Endothelial cell of umbilical vein (primary cell): ENCODE measurements around the gene ANKFN1.

ENCODE experiments used
- CTCF ChIP-seq, 2 donors: IDR thresholded peaks; 1 replicate in 1 of 2; 2 replicates in 1 of 2; pipeline ENCODE4 v1.5.1; 2011; ENCODE audit warnings: low read length in 2 of 2, mild to moderate bottlenecking in 2 of 2, moderate library complexity in 2 of 2, control low read depth in 1 of 2, inconsistent platforms in 1 of 2, low read depth in 1 of 2; ENCODE audit not compliant: insufficient read depth in 1 of 2; ENCODE audit errors: extremely low read depth in 1 of 2
- EZH2 ChIP-seq: IDR thresholded peaks from 2 replicates; pipeline ENCODE4 v1.6.1; 2012; ENCODE audit warnings: borderline replicate concordance, low read depth, mild to moderate bottlenecking, moderate library complexity, low read length, inconsistent platforms; ENCODE audit not compliant: severe bottlenecking
- FOS ChIP-seq: IDR thresholded peaks from 2 replicates; pipeline ENCODE4 v1.6.1; 2011; ENCODE audit warnings: mild to moderate bottlenecking, low read length, moderate library complexity, borderline replicate concordance; ENCODE audit not compliant: insufficient read depth
- GATA2 ChIP-seq: IDR thresholded peaks from 2 replicates; pipeline ENCODE4 v1.7.0; 2011; ENCODE audit warnings: low read depth, mild to moderate bottlenecking, moderate library complexity, mixed read lengths, low read length; ENCODE audit not compliant: insufficient read length, insufficient read depth
- POLR2AphosphoS5 ChIP-seq: IDR thresholded peaks from 2 replicates; pipeline ENCODE4 v1.6.1; 2012; ENCODE audit warnings: low read depth, mild to moderate bottlenecking, control low read depth, low read length, moderate library complexity; ENCODE audit not compliant: insufficient read depth

- TF ChIP-seq CTCF (IDR thresholded peaks at IDR 0.05; ENCODE audit: extremely low read depth in 1 of 2, insufficient read depth in 1 of 2, low read depth in 1 of 2, low read length in 2 of 2) (no peak), FOS (no peak), EZH2 (no peak), POLR2AphosphoS5 (no peak), GATA2 (no peak)
These were observed 348.9 kb downstream of the ANKFN1 start for GRCh38 chr17:56502120-56502654.
